ENCODE results near the gene IRAK1.

IRAK1 gene

DNA sequence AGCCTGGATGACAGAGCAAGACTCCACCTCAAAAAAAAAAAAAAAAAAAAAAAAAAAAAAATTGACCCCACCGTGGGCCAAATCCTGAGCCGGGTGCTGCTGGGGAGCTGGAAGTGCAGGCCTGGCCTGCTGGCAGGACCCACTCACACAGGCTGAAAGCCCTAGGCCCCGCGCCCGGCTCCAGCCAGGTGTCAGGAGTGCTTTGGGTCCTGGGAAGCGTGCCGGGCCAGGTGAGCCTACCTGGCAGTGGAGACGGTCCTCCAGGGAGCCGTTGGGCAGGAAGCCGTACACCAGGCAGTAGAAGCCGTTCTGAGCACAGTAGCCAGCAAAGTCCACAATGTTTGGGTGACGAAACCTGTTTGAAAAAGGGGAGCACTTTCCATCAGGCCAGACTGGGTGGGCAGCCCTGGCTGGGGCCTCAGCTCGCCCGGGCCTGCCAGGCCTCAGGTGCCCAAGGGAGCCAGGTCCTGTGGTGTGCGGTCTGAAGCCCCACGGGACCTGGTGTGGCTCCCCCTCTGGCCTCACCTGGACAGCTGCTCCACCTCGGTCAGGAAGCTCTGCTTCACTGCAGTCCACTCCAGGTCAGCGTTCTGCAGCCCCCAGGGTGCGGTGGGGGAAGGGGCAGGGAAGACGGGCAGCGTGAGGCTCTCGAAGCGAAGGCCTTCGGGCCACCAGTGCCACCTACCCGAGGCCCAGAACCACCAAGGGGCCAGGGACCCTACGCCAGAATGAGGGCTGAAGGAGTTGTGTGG is 1.8 kb downstream of the IRAK1 start:
- no peaks in the 10 kb centered on the region for H3K36me3 ChIP-seq (replicated peaks; ENCODE audit: insufficient read depth, low read length)
- H3K27ac ChIP-seq (ENCODE audit: low read length), result peak overlapping the region; percentile 62; the same call in 1 of the 2 replicates
- H4K20me1 ChIP-seq (ENCODE audit: insufficient read depth, low read length), result no peaks in the 10 kb centered on the region
- H3K9me3 ChIP-seq (replicated peaks; ENCODE audit: insufficient read depth, low read length), result no peaks in the 10 kb centered on the region
- no peaks in the 10 kb centered on the region for H3K9me2 ChIP-seq (replicated peaks; ENCODE audit: insufficient read depth, low read length)
- H3F3A ChIP-seq (ENCODE audit: insufficient read depth, low read length), result peaks cover 10% of the 10 kb centered on the region; the same call in 1 of the 2 replicates
- no peak overlapping the region for H2AFZ ChIP-seq (ENCODE audit: low read length)
- H3K4me2 ChIP-seq (ENCODE audit: low read depth, low read length), result peak overlapping the region; percentile 75
- H3K4me1 ChIP-seq (ENCODE audit: low read length), result peaks cover 12% of the 10 kb centered on the region
- TF ChIP-seq EZH2phosphoT487 (IDR thresholded peaks at IDR 0.05; ENCODE audit: low read length) (no peak), EZH2 (optimal IDR thresholded peaks at IDR 0.05; ENCODE audit: low read depth, low read length) (no peak)
- TF ChIP-seq, protein P1, sequence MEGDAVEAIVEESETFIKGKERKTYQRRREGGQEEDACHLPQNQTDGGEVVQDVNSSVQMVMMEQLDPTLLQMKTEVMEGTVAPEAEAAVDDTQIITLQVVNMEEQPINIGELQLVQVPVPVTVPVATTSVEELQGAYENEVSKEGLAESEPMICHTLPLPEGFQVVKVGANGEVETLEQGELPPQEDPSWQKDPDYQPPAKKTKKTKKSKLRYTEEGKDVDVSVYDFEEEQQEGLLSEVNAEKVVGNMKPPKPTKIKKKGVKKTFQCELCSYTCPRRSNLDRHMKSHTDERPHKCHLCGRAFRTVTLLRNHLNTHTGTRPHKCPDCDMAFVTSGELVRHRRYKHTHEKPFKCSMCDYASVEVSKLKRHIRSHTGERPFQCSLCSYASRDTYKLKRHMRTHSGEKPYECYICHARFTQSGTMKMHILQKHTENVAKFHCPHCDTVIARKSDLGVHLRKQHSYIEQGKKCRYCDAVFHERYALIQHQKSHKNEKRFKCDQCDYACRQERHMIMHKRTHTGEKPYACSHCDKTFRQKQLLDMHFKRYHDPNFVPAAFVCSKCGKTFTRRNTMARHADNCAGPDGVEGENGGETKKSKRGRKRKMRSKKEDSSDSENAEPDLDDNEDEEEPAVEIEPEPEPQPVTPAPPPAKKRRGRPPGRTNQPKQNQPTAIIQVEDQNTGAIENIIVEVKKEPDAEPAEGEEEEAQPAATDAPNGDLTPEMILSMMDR (IDR thresholded peaks at IDR 0.05; ENCODE audit: low read length), result no peak
- peaks cover 68% of the 10 kb centered on the region for H3K79me2 ChIP-seq (ENCODE audit: low read length)
- peak overlapping the region; percentile 83 for H3K4me3 ChIP-seq (ENCODE audit: low read length)
- no peak for DNase-seq
- peak overlapping the region; percentile 89 for H3K9ac ChIP-seq (ENCODE audit: low read length)
- no peaks in the 10 kb centered on the region for H3K27me3 ChIP-seq (replicated peaks; ENCODE audit: insufficient read depth, low read length)

DNA sequence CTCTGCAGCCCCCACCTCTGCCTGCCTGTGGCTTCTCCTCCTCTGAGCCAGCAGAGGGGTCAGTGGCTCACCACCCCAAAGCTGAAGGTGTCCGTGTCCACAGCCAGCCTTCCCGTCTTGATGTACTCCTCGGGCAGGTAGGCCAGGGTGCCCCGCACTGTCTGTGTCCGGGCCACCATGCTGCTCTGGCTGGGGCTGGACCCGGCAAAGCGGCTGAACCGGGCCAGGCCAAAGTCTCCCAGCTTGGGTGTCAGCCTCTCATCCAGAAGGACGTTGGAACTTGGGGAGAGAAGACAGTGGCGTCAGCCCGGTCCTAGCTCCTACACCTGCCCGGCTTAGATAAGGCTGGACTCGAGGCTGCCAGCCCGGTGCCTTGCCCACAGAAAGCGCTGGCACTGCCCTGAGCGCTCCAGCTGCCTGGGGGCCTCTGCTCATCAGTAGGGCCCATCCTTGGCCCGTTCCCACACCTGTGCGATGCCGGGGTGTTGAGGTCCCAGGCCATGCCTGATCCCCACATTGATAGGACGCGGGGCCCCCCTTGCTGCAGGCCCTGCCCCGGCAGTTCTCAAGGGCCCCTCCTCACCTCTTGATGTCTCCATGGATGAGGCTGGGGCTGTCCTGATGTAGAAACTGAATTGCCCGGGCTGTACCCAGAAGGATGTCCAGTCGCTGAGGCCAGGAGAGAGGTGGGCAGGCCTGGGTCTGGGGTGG is 3.2 kb downstream of the IRAK1 start:
- Histone ChIP-seq H3K4me3 (ENCODE audit: low read length) (no peak overlapping the region), H3K36me3 (replicated peaks; ENCODE audit: insufficient read depth, low read length) (no peaks in the 10 kb centered on the region), H3K4me2 (ENCODE audit: low read depth, low read length) (no peak overlapping the region), H3K9ac (ENCODE audit: low read length) (no peak overlapping the region), H3K27ac (ENCODE audit: low read length) (no peak overlapping the region), H3K9me3 (replicated peaks; ENCODE audit: insufficient read depth, low read length) (no peaks in the 10 kb centered on the region), H3K9me2 (replicated peaks; ENCODE audit: insufficient read depth, low read length) (no peaks in the 10 kb centered on the region), H3K79me2 (ENCODE audit: low read length) (peaks cover 81% of the 10 kb centered on the region), H2AFZ (ENCODE audit: low read length) (no peak overlapping the region), H3K27me3 (replicated peaks; ENCODE audit: insufficient read depth, low read length) (no peaks in the 10 kb centered on the region), H3K4me1 (ENCODE audit: low read length) (peaks cover 20% of the 10 kb centered on the region), H3F3A (ENCODE audit: insufficient read depth, low read length) (peaks cover 10% of the 10 kb centered on the region; the same call in 1 of the 2 replicates), H4K20me1 (ENCODE audit: insufficient read depth, low read length) (no peaks in the 10 kb centered on the region)
- no peak for DNase-seq
- TF ChIP-seq EZH2 (optimal IDR thresholded peaks at IDR 0.05; ENCODE audit: low read depth, low read length) (no peak), EZH2phosphoT487 (IDR thresholded peaks at IDR 0.05; ENCODE audit: low read length) (no peak)
- TF ChIP-seq, protein P1 (IDR thresholded peaks at IDR 0.05; ENCODE audit: low read length), result no peak

DNA sequence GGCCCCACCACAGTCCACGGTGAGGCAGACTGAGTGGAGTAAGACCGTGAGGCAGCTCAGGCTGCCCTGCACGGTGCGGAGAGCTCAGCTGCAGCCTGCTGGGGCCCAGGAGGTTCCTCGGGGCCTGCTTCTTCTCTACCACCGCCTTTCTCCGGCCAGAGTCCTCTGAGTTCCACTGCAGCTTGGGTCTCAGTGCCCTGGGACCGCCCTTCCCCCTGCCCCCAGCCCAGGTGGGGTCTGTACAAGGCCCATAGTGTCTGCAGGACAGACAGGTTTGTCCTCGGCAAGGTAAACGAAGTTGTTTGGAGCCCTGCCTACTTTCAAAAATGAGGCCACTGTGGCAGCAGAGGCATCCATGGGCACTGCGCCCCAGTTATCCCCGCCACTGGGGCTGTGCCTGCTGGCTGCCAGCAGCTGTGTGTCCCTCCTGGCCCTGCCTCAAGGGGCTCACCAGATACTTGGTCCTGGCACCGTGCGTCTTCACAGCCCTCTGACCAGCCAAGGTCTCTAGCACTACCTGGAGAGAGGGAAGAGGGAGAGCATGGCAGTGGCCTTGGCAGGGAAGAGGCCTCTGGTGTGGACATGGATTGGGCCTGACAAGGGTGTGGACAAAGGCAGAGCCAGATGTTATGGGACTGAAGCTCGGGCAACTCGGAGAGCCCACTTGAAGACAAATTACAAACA is 4.0 kb downstream of the IRAK1 start:
- Histone ChIP-seq H2AFZ (ENCODE audit: low read length) (no peak overlapping the region), H4K20me1 (ENCODE audit: insufficient read depth, low read length) (no peaks in the 10 kb centered on the region), H3K4me3 (ENCODE audit: low read length) (no peak overlapping the region), H3K36me3 (replicated peaks; ENCODE audit: insufficient read depth, low read length) (no peaks in the 10 kb centered on the region), H3K4me2 (ENCODE audit: low read depth, low read length) (no peak overlapping the region), H3K4me1 (ENCODE audit: low read length) (peaks cover 23% of the 10 kb centered on the region), H3K9me2 (replicated peaks; ENCODE audit: insufficient read depth, low read length) (no peaks in the 10 kb centered on the region), H3K9ac (ENCODE audit: low read length) (no peak overlapping the region), H3K27ac (ENCODE audit: low read length) (no peak overlapping the region), H3K27me3 (replicated peaks; ENCODE audit: insufficient read depth, low read length) (no peaks in the 10 kb centered on the region), H3K79me2 (ENCODE audit: low read length) (peaks cover 75% of the 10 kb centered on the region), H3K9me3 (replicated peaks; ENCODE audit: insufficient read depth, low read length) (no peaks in the 10 kb centered on the region), H3F3A (ENCODE audit: insufficient read depth, low read length) (peaks cover 10% of the 10 kb centered on the region)
- TF ChIP-seq EZH2phosphoT487 (IDR thresholded peaks at IDR 0.05; ENCODE audit: low read length) (no peak), EZH2 (optimal IDR thresholded peaks at IDR 0.05; ENCODE audit: low read depth, low read length) (no peak)
- TF ChIP-seq, protein P1 (IDR thresholded peaks at IDR 0.05; ENCODE audit: low read length), result no peak
- no peak for DNase-seq

All from MM.1S (cell line).